ENCODE measurements around the gene CSF1R.

Gene CSF1R

GRCh38 chr5:150085950-150086715, at the start of gene CSF1R:
Gene CSF1R, minus strand, starts transcription at chr5:150086554. Its CDS starts 127 bp downstream, at chr5:150086427.
- TF ChIP-seq CTCF (IDR thresholded peaks at IDR 0.05; ENCODE audit: low read depth, low read length): no peak
- no peak for TF ChIP-seq EZH2phosphoT487 (IDR thresholded peaks at IDR 0.05; ENCODE audit: low read depth)
- peaks cover 13% of the 10 kb centered on the region for H3K4me1 ChIP-seq (ENCODE audit: low read length)
- H2AFZ ChIP-seq (ENCODE audit: low read depth, low read length): no peak within 1 kb of the TSS
- H3K4me3 ChIP-seq (ENCODE audit: low read length): no peak within 1 kb of the TSS
- no peaks in the 10 kb centered on the region for H4K20me1 ChIP-seq (ENCODE audit: insufficient read depth, low read length)
- H3K27ac ChIP-seq (ENCODE audit: low read length): no peak within 1 kb of the TSS
- no peak within 1 kb of the TSS for H3K9ac ChIP-seq (ENCODE audit: low read length)
- no peaks in the 10 kb centered on the region for H3K36me3 ChIP-seq (replicated peaks; ENCODE audit: low read depth, low read length)
- no peak within 1 kb of the TSS for H3K4me2 ChIP-seq (ENCODE audit: low read length)
- no peaks in the 10 kb centered on the region for H3K9me3 ChIP-seq (ENCODE audit: insufficient read depth, low read length)
- H3K79me2 ChIP-seq (ENCODE audit: low read length): no peaks in the 10 kb centered on the region
- H3K27me3 ChIP-seq (ENCODE audit: low read depth, low read length): peaks cover 9% of the 10 kb centered on the region; the same call in 1 of the 2 replicates

GRCh38 chr5:150135557-150136304, 49.4 kb upstream of the CSF1R start:
- Histone ChIP-seq H3K4me2 (ENCODE audit: low read length) (no peak overlapping the region), H3K9ac (ENCODE audit: low read length) (no peak overlapping the region), H3K79me2 (ENCODE audit: low read length) (no peaks in the 10 kb centered on the region), H3K4me1 (ENCODE audit: low read length) (no peaks in the 10 kb centered on the region), H3K27me3 (ENCODE audit: low read depth, low read length) (no peaks in the 10 kb centered on the region), H3K36me3 (replicated peaks; ENCODE audit: low read depth, low read length) (no peaks in the 10 kb centered on the region), H3K27ac (ENCODE audit: low read length) (no peak overlapping the region), H3K9me3 (ENCODE audit: insufficient read depth, low read length) (no peaks in the 10 kb centered on the region), H2AFZ (ENCODE audit: low read depth, low read length) (no peak overlapping the region), H3K4me3 (ENCODE audit: low read length) (no peak overlapping the region), H4K20me1 (ENCODE audit: insufficient read depth, low read length) (no peaks in the 10 kb centered on the region)
- no peak for TF ChIP-seq EZH2phosphoT487 (IDR thresholded peaks at IDR 0.05; ENCODE audit: low read depth)
- no peak for TF ChIP-seq CTCF (IDR thresholded peaks at IDR 0.05; ENCODE audit: low read depth, low read length)

GRCh38 chr5:150134198-150134588, 47.8 kb upstream of the CSF1R start:
- TF ChIP-seq EZH2phosphoT487 (IDR thresholded peaks at IDR 0.05; ENCODE audit: low read depth): no peak
- Histone ChIP-seq H4K20me1 (ENCODE audit: insufficient read depth, low read length) (no peaks in the 10 kb centered on the region), H3K27me3 (ENCODE audit: low read depth, low read length) (no peaks in the 10 kb centered on the region), H3K4me1 (ENCODE audit: low read length) (no peaks in the 10 kb centered on the region), H3K4me3 (ENCODE audit: low read length) (no peak overlapping the region), H3K9ac (ENCODE audit: low read length) (no peak overlapping the region), H2AFZ (ENCODE audit: low read depth, low read length) (no peak overlapping the region), H3K36me3 (replicated peaks; ENCODE audit: low read depth, low read length) (no peaks in the 10 kb centered on the region), H3K27ac (ENCODE audit: low read length) (no peak overlapping the region), H3K79me2 (ENCODE audit: low read length) (no peaks in the 10 kb centered on the region), H3K9me3 (ENCODE audit: insufficient read depth, low read length) (no peaks in the 10 kb centered on the region), H3K4me2 (ENCODE audit: low read length) (no peak overlapping the region)

GRCh38 chr5:150133581-150134197, 47.3 kb upstream of the CSF1R start:
- no peaks in the 10 kb centered on the region for H3K9me3 ChIP-seq (ENCODE audit: insufficient read depth, low read length)
- no peak overlapping the region for H3K4me2 ChIP-seq (ENCODE audit: low read length)
- H4K20me1 ChIP-seq (ENCODE audit: insufficient read depth, low read length): no peaks in the 10 kb centered on the region
- TF ChIP-seq CTCF (IDR thresholded peaks at IDR 0.05; ENCODE audit: low read depth, low read length) (no peak), EZH2phosphoT487 (IDR thresholded peaks at IDR 0.05; ENCODE audit: low read depth) (no peak)
- H3K4me1 ChIP-seq (ENCODE audit: low read length): no peaks in the 10 kb centered on the region
- no peaks in the 10 kb centered on the region for H3K27me3 ChIP-seq (ENCODE audit: low read depth, low read length)
- H3K27ac ChIP-seq (ENCODE audit: low read length): no peak overlapping the region
- H3K9ac ChIP-seq (ENCODE audit: low read length): no peak overlapping the region
- H3K79me2 ChIP-seq (ENCODE audit: low read length): no peaks in the 10 kb centered on the region
- H2AFZ ChIP-seq (ENCODE audit: low read depth, low read length): no peak overlapping the region
- H3K4me3 ChIP-seq (ENCODE audit: low read length): no peak overlapping the region
- H3K36me3 ChIP-seq (replicated peaks; ENCODE audit: low read depth, low read length): no peaks in the 10 kb centered on the region
